ENCODE data around the gene CSNK1G2. TPM values are rescaled to one million over a fixed set of nuclear protein-coding genes. Genes with fewer than 3 reads are reported as not detected.

Gene CSNK1G2
- total RNA-seq, 1 experiment from 2014 or later = 126 TPM

GRCh38 chr19:1981253-1981652 lies 40.3 kb downstream of the CSNK1G2 start:
- H3K27ac Mint-ChIP-seq = no peak overlapping the region
- no peaks in the 10 kb centered on the region for H3K4me1 Mint-ChIP-seq
- ChIA-PET POLR2A (interaction anchor here (0.6 kb wide), 1 partner anchor 599 kb away, joined by 3 read pairs; no protein-coding TSS in a partner anchor), CTCF (interaction anchor here (1.0 kb wide), 1 partner anchor 116 kb away, joined by 3 read pairs; no protein-coding TSS in a partner anchor)
- no peak for TF ChIP-seq CREB1 (CRISPR knock-in tag; IDR thresholded peaks at IDR 0.05)
- TF ChIP-seq NR3C1 (CRISPR knock-in tag; conservative IDR thresholded peaks at IDR 0.05; ENCODE audit: low read depth) = no peak
- H3K4me3 Mint-ChIP-seq = no peak overlapping the region
- H3K36me3 Mint-ChIP-seq = peaks cover 19% of the 10 kb centered on the region
- no peaks in the 10 kb centered on the region for H3K27me3 Mint-ChIP-seq (ENCODE audit: low read depth)
- ATAC-seq (no peak), DNase-seq (ENCODE audit: low spot score) (no peak)
- no peaks in the 10 kb centered on the region for H3K9me3 Mint-ChIP-seq

GRCh38 chr19:1984357-1984756 lies 43.4 kb downstream of the CSNK1G2 start:
- CTCF ChIA-PET = no interaction called here
- H3K36me3 Mint-ChIP-seq = peaks cover 26% of the 10 kb centered on the region
- H3K4me3 Mint-ChIP-seq = no peak overlapping the region
- no peak for TF ChIP-seq ZBTB43 (CRISPR knock-in tag; IDR thresholded peaks at IDR 0.05)
- TF ChIP-seq PRRX2 (CRISPR knock-in tag; IDR thresholded peaks at IDR 0.05) = no peak
- no peak for TF ChIP-seq MYBL2 (CRISPR knock-in tag; IDR thresholded peaks at IDR 0.05)
- no peak for TF ChIP-seq ESRRA (CRISPR knock-in tag; IDR thresholded peaks at IDR 0.05; ENCODE audit: borderline replicate concordance)
- no peak for TF ChIP-seq FOXJ3 (CRISPR knock-in tag; IDR thresholded peaks at IDR 0.05; ENCODE audit: borderline replicate concordance)
- TF ChIP-seq ZNF121 (CRISPR knock-in tag; IDR thresholded peaks at IDR 0.05) = peak; percentile 77
- no peaks in the 10 kb centered on the region for H3K4me1 Mint-ChIP-seq
- H3K27me3 Mint-ChIP-seq (ENCODE audit: low read depth) = no peaks in the 10 kb centered on the region
- ATAC-seq (no peak), DNase-seq (ENCODE audit: low spot score) (no peak)
- no peak overlapping the region for H3K27ac Mint-ChIP-seq
- POLR2A ChIA-PET = no interaction called here
- no peaks in the 10 kb centered on the region for H3K9me3 Mint-ChIP-seq

GRCh38 chr19:1985588-1986356 lies 44.8 kb downstream of the CSNK1G2 start:
- Mint-ChIP-seq H3K4me3 (no peak overlapping the region), H3K27ac (no peak overlapping the region), H3K4me1 (no peaks in the 10 kb centered on the region), H3K36me3 (peaks cover 31% of the 10 kb centered on the region), H3K27me3 (ENCODE audit: low read depth) (no peaks in the 10 kb centered on the region), H3K9me3 (no peaks in the 10 kb centered on the region)
- ATAC-seq (no peak; the same call in 1 of the 2 replicates), DNase-seq (ENCODE audit: low spot score) (no peak)
- CTCF ChIA-PET = no interaction called here
- POLR2A ChIA-PET = no interaction called here
- TF ChIP-seq ZNF138 (CRISPR knock-in tag; conservative IDR thresholded peaks at IDR 0.05) (no peak), ZNF425 (CRISPR knock-in tag; conservative IDR thresholded peaks at IDR 0.05) (no peak), PRRX2 (CRISPR knock-in tag; IDR thresholded peaks at IDR 0.05) (no peak), FOXP1 (CRISPR knock-in tag; IDR thresholded peaks at IDR 0.05; ENCODE audit: borderline replicate concordance) (no peak), ZMAT4 (CRISPR knock-in tag; IDR thresholded peaks at IDR 0.05) (no peak), TEAD4 (CRISPR knock-in tag; IDR thresholded peaks at IDR 0.05) (no peak), IRF1 (CRISPR knock-in tag; IDR thresholded peaks at IDR 0.05) (no peak), ZNF512 (CRISPR knock-in tag; IDR thresholded peaks at IDR 0.05; ENCODE audit: borderline replicate concordance) (no peak), NFE2L1 (CRISPR knock-in tag; IDR thresholded peaks at IDR 0.05) (no peak), CBFB (CRISPR knock-in tag; IDR thresholded peaks at IDR 0.05; ENCODE audit: low read depth) (no peak), ATF2 (CRISPR knock-in tag; IDR thresholded peaks at IDR 0.05; ENCODE audit: borderline replicate concordance, low read depth) (no peak), ZNF281 (CRISPR knock-in tag; IDR thresholded peaks at IDR 0.05) (no peak)

Measured in WTC11 (cell line).